ENCODE measurements around the gene FBXL15. TPM values are rescaled to one million over a fixed set of nuclear protein-coding genes. Genes with fewer than 3 reads are reported as not detected.

The FBXL15 gene
- total RNA-seq, 1 donor from 2014 or later: 27.7 TPM

GRCh38 chr10:102412293-102412692 is 8.3 kb upstream of the FBXL15 start:
- Histone ChIP-seq H3K27ac (no peak overlapping the region), H3K4me1 (peaks cover 27% of the 10 kb centered on the region), H3K9me3 (no peaks in the 10 kb centered on the region), H3K36me3 (no peaks in the 10 kb centered on the region), H3K27me3 (peaks cover 6% of the 10 kb centered on the region), H3K4me3 (no peak overlapping the region)
- intact Hi-C loops (cut with DNase I): no loop called here
- DNase-seq (ENCODE audit: extremely low spot score in 2 of 2): no peak
- TF ChIP-seq POLR2AphosphoS5 (IDR thresholded peaks at IDR 0.05; ENCODE audit: insufficient read depth in 1 of 2, low read depth in 1 of 2): no peak
- TF ChIP-seq POLR2A (IDR thresholded peaks at IDR 0.05): no peak
- TF ChIP-seq CTCF (IDR thresholded peaks at IDR 0.05): no peak

- TF ChIP-seq POLR2AphosphoS5 (IDR thresholded peaks at IDR 0.05; ENCODE audit: insufficient read depth in 1 of 2, low read depth in 1 of 2): no peak
- Histone ChIP-seq H3K4me1 (peaks cover 26% of the 10 kb centered on the region), H3K4me3 (no peak overlapping the region), H3K27ac (no peak overlapping the region), H3K27me3 (peaks cover 6% of the 10 kb centered on the region), H3K9me3 (no peaks in the 10 kb centered on the region), H3K36me3 (no peaks in the 10 kb centered on the region)
- DNase-seq (ENCODE audit: extremely low spot score in 2 of 2): no peak
- intact Hi-C loops (cut with DNase I): no loop called here
Measured at GRCh38 chr10:102413053-102413705, 7.5 kb upstream of the FBXL15 start.

- H3K4me3 ChIP-seq: no peak overlapping the region
- H3K4me1 ChIP-seq: peaks cover 25% of the 10 kb centered on the region
- intact Hi-C loops (cut with DNase I): no loop called here
- no peaks in the 10 kb centered on the region for H3K9me3 ChIP-seq
- no peak for TF ChIP-seq CTCF (IDR thresholded peaks at IDR 0.05)
- no peak for TF ChIP-seq POLR2A (IDR thresholded peaks at IDR 0.05)
- TF ChIP-seq POLR2AphosphoS5 (IDR thresholded peaks at IDR 0.05; ENCODE audit: insufficient read depth in 1 of 2, low read depth in 1 of 2): no peak
- H3K36me3 ChIP-seq: no peaks in the 10 kb centered on the region
- DNase-seq (ENCODE audit: extremely low spot score in 2 of 2): no peak
- no peak overlapping the region for H3K27ac ChIP-seq
- H3K27me3 ChIP-seq: peaks cover 6% of the 10 kb centered on the region
Measured at GRCh38 chr10:102413806-102414561, 6.7 kb upstream of the FBXL15 start.

GRCh38 chr10:102414749-102415148 is 5.9 kb upstream of the FBXL15 start:
- Histone ChIP-seq H3K27ac (no peak overlapping the region), H3K27me3 (peaks cover 6% of the 10 kb centered on the region), H3K4me1 (peaks cover 26% of the 10 kb centered on the region), H3K36me3 (no peaks in the 10 kb centered on the region), H3K4me3 (no peak overlapping the region), H3K9me3 (no peaks in the 10 kb centered on the region)
- DNase-seq (ENCODE audit: extremely low spot score in 2 of 2): no peak
- no peak for TF ChIP-seq CTCF (IDR thresholded peaks at IDR 0.05)
- TF ChIP-seq POLR2AphosphoS5 (IDR thresholded peaks at IDR 0.05; ENCODE audit: insufficient read depth in 1 of 2, low read depth in 1 of 2): no peak
- no peak for TF ChIP-seq POLR2A (IDR thresholded peaks at IDR 0.05)
- intact Hi-C loops (cut with DNase I): no loop called here

GRCh38 chr10:102416283-102416682 is 4.4 kb upstream of the FBXL15 start:
- no peaks in the 10 kb centered on the region for H3K27me3 ChIP-seq
- no peak for TF ChIP-seq CTCF (IDR thresholded peaks at IDR 0.05)
- TF ChIP-seq POLR2A (IDR thresholded peaks at IDR 0.05): no peak
- no peak for TF ChIP-seq POLR2AphosphoS5 (IDR thresholded peaks at IDR 0.05; ENCODE audit: insufficient read depth in 1 of 2, low read depth in 1 of 2)
- no peak overlapping the region for H3K27ac ChIP-seq
- no peaks in the 10 kb centered on the region for H3K36me3 ChIP-seq
- H3K9me3 ChIP-seq: no peaks in the 10 kb centered on the region
- peaks cover 19% of the 10 kb centered on the region for H3K4me1 ChIP-seq
- intact Hi-C loops (cut with DNase I): no loop called here
- H3K4me3 ChIP-seq: no peak overlapping the region
- DNase-seq (ENCODE audit: extremely low spot score in 2 of 2): no peak
